Esophagus squamous epithelium (tissue), 4 donors: ENCODE data around the gene SFXN5.

ENCODE experiments used
- POLR2A ChIP-seq, 4 donors: fragments of 450-650 bp; IDR thresholded peaks; one replicate each; pipeline ENCODE4 v1.6.1; 2017; ENCODE audit warnings: antibody characterized with exemption in 4 of 4, mild to moderate bottlenecking in 4 of 4, moderate library complexity in 3 of 4
- TF ChIP-seq, protein P1 (sequence below), 6 experiments: fragments of 450-650 bp in 4 of 6; fragments of 200-600 bp in 2 of 6; sonication (generic) in 2 of 6; IDR thresholded peaks; one replicate each; pipeline ENCODE4 v1.5.1; 2016 to 2019; ENCODE audit warnings: antibody characterized with exemption in 6 of 6, mild to moderate bottlenecking in 4 of 6, moderate library complexity in 4 of 6

DNA sequence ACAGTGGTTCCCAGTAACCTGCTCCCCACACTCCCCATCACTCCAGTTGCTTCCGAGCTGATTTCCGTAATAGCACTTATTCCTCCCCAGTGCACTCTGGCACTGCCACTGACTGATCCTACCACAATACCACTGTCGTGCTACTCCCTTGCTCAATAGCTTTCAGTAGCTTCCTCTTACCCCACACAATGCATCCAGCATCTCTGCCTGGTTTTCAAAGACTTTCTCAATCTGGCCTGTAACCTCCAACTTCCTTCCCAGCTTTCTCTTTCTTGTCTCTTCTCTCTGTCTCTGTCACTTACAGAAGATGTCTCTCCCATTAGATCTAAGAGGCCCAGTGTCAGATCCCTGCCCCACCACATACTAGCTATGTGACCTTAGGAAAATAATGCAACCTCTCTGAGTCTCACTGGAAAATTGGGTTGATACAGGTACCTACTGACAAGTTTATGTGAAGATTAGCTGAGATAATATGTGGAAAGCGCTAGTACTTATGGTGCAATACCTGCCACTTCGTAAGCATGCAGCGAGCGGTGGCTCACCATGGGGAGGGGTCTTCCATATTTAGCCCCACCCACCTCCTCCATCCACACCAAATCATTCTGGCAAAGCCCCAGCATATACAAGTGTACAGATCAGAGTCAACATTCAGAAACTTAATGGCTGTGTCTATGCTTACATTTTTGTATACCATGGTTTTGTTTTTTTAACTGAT lies 36.7 kb downstream of the SFXN5 start:
- TF ChIP-seq, protein P1, sequence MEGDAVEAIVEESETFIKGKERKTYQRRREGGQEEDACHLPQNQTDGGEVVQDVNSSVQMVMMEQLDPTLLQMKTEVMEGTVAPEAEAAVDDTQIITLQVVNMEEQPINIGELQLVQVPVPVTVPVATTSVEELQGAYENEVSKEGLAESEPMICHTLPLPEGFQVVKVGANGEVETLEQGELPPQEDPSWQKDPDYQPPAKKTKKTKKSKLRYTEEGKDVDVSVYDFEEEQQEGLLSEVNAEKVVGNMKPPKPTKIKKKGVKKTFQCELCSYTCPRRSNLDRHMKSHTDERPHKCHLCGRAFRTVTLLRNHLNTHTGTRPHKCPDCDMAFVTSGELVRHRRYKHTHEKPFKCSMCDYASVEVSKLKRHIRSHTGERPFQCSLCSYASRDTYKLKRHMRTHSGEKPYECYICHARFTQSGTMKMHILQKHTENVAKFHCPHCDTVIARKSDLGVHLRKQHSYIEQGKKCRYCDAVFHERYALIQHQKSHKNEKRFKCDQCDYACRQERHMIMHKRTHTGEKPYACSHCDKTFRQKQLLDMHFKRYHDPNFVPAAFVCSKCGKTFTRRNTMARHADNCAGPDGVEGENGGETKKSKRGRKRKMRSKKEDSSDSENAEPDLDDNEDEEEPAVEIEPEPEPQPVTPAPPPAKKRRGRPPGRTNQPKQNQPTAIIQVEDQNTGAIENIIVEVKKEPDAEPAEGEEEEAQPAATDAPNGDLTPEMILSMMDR (IDR thresholded peaks at IDR 0.05): no peak
- TF ChIP-seq POLR2A (IDR thresholded peaks at IDR 0.05): no peak
